HL-60 (cell line): ENCODE results near the gene SVBP.

Experiments
- SPI1 ChIP-seq: IDR thresholded peaks from 2 replicates; pipeline ENCODE4 v1.6.1; 2012; ENCODE audit warnings: low read depth, mild to moderate bottlenecking, borderline replicate concordance
- TF ChIP-seq, protein P1 (sequence below): IDR thresholded peaks from one replicate; pipeline ENCODE4 v1.5.1; 2011; ENCODE audit warnings: low read length, control low read depth, inconsistent platforms; ENCODE audit not compliant: insufficient read depth

DNA sequence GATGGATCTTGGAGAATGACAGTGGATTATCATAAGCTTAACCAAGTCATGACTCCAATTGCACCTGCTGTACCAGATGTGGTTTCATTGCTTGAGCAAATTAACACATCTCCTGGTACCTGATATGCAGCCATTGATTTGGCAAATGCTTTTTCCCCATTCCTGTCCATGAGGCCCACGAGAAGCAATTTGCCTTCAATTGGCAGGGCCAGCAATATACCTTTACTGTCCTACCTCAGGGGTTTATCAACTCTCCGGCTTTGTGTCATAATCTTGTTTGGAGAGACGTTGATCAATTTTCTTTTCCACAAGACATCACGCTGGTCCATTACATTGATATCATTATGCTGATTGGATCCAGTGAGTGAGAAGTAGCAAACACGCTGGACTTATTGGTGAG is 49.4 kb upstream of the SVBP start:
- TF ChIP-seq, protein P1, sequence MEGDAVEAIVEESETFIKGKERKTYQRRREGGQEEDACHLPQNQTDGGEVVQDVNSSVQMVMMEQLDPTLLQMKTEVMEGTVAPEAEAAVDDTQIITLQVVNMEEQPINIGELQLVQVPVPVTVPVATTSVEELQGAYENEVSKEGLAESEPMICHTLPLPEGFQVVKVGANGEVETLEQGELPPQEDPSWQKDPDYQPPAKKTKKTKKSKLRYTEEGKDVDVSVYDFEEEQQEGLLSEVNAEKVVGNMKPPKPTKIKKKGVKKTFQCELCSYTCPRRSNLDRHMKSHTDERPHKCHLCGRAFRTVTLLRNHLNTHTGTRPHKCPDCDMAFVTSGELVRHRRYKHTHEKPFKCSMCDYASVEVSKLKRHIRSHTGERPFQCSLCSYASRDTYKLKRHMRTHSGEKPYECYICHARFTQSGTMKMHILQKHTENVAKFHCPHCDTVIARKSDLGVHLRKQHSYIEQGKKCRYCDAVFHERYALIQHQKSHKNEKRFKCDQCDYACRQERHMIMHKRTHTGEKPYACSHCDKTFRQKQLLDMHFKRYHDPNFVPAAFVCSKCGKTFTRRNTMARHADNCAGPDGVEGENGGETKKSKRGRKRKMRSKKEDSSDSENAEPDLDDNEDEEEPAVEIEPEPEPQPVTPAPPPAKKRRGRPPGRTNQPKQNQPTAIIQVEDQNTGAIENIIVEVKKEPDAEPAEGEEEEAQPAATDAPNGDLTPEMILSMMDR: no peak
- no peak for TF ChIP-seq SPI1
